ENCODE data around the gene TARBP2. TPM values are rescaled to one million over a fixed set of nuclear protein-coding genes. Genes with fewer than 3 reads are reported as not detected.

The TARBP2 gene

DNA sequence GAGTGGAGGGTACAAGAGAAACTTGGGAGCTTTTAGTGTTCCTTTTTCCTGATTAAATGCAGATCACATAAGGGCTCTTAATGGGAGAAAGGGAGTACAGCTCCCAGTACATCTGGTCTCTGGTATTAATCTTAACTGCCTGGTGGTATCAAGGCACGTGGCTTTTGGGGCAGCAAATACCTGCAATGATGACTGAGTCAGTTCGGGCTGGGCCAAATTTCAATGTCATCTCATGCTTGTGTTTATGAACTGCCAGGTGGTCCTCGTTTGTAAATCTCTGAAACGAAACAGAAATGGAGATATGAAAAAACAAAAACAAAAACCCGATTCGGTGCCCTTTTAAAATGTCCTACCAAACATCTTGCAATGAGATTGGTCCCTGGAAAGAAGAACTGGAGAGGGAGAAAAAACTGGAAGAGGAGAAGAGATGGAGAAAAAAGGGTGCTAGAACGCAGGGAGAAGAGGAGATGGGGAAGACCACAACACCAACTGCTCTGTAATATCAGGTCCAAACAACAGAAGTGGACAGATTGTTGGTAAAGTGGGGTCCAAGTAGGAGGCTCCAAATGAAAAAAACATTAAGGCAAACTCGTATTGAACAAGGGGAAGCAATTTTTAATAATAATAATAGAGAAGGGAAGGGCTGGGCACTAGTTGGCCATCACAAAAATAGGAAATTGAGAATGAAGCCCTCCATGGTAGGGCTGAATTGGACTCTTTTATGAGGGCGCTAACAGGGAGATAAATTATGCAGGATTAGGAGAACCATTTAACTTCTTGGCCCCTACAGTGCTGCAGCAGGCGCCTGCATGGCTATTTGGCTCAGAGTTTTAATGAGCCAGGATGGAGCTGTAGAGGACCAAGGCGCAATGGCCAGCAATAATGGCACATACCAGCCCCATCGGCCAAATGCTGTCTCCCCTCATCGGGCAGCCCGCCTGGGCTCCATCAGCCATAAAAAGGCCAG lies 51.6 kb downstream of the TARBP2 start:
- Histone ChIP-seq H3K27me3 (ENCODE audit: insufficient read depth, low read length, poor library complexity) (no peaks in the 10 kb centered on the region), H2AK5ac (ENCODE audit: low read length) (no peak overlapping the region), H3K9ac (ENCODE audit: low read length) (no peak overlapping the region), H3K79me1 (ENCODE audit: low read length) (no peaks in the 10 kb centered on the region), H3K56ac (ENCODE audit: low read length) (no peak overlapping the region), H3K27ac (ENCODE audit: low read depth, low read length) (no peak overlapping the region), H2BK120ac (ENCODE audit: low read depth, low read length) (no peak overlapping the region), H3K4me2 (ENCODE audit: low read length) (no peak overlapping the region), H3K23ac (ENCODE audit: low read length) (no peak overlapping the region), H3K79me2 (ENCODE audit: control insufficient read depth, insufficient read depth, low read length) (no peaks in the 10 kb centered on the region), H3K18ac (ENCODE audit: low read length) (no peak overlapping the region), H3K36me3 (ENCODE audit: control insufficient read depth, insufficient read depth, low read length) (no peaks in the 10 kb centered on the region), H3K4ac (ENCODE audit: low read depth, low read length) (no peak overlapping the region), H2BK15ac (replicated peaks; ENCODE audit: low read depth) (no peak overlapping the region), H3K4me3 (ENCODE audit: low read length) (no peak overlapping the region), H4K8ac (ENCODE audit: low read depth, low read length) (no peak overlapping the region), H2BK5ac (ENCODE audit: low read length) (no peak overlapping the region), H3K4me1 (ENCODE audit: control insufficient read depth, low read depth, low read length) (no peaks in the 10 kb centered on the region), H4K5ac (ENCODE audit: low read length) (no peak overlapping the region)
- DNase-seq, result no peak
- WGBS (ENCODE audit: extremely low coverage, insufficient coverage, low lambda C conversion rate), result no CpG with 5 or more reads among the region's 14 CpGs

Small RNA genes within 50 kb of the gene (small RNA-seq; reads per million reads assigned to genes)
- gene AC023509.3 (ENCODE audit: insufficient read depth), result not detected
